NK-92 treated with Interleukin-12 subunit alpha and Interleukin-12 subunit beta, amount 100 ng/mL, for 24 hours (cell line): ENCODE results near the gene MAT2A.

ENCODE experiments used
- DNase-seq: peaks from one replicate; lab custom pipeline; 2025; lab: John Stamatoyannopoulos, UW

MAT2A gene

GRCh38 chr2:85538507-85539360 is at the start of gene MAT2A:
MAT2A (plus strand) TSS chr2:85539168; CDS start chr2:85539288, 120 bp downstream.
- peak; percentile 91 for DNase-seq

- DNase-seq: no peak
Observed at GRCh38 chr2:85490861-85491755, 47.9 kb upstream of the MAT2A start.

- no peak for DNase-seq
Observed at GRCh38 chr2:85496436-85496835, 42.5 kb upstream of the MAT2A start.

- no peak for DNase-seq
Observed at GRCh38 chr2:85497944-85498630, 40.9 kb upstream of the MAT2A start.

GRCh38 chr2:85501248-85501647 is 37.7 kb upstream of the MAT2A start:
- no peak for DNase-seq

GRCh38 chr2:85502720-85503119 is 36.2 kb upstream of the MAT2A start:
- no peak for DNase-seq

GRCh38 chr2:85503168-85503850 is 35.7 kb upstream of the MAT2A start:
- DNase-seq: no peak

GRCh38 chr2:85503851-85504777 is 34.9 kb upstream of the MAT2A start:
- DNase-seq: no peak

- no peak for DNase-seq
Observed at GRCh38 chr2:85504778-85505261, 34.1 kb upstream of the MAT2A start.

GRCh38 chr2:85505551-85506238 is 33.3 kb upstream of the MAT2A start:
- DNase-seq: no peak

GRCh38 chr2:85506768-85507181 is 32.2 kb upstream of the MAT2A start:
- DNase-seq: no peak

GRCh38 chr2:85511008-85511811 is 27.8 kb upstream of the MAT2A start:
- DNase-seq: no peak

- DNase-seq: no peak
Observed at GRCh38 chr2:85514323-85514722, 24.6 kb upstream of the MAT2A start.

GRCh38 chr2:85516653-85517389 is 22.1 kb upstream of the MAT2A start:
- DNase-seq: no peak

GRCh38 chr2:85522090-85522647 is 16.8 kb upstream of the MAT2A start:
- DNase-seq: no peak

- DNase-seq: no peak
Observed at GRCh38 chr2:85523062-85523902, 15.7 kb upstream of the MAT2A start.

- no peak for DNase-seq
Observed at GRCh38 chr2:85523903-85524335, 15.0 kb upstream of the MAT2A start.
